ENCODE measurements around the gene BBS9.

BBS9 gene

GRCh38 chr7:33645104-33645503, 515.7 kb downstream of the BBS9 start:
- Histone ChIP-seq H3K27ac (no peak overlapping the region), H3K9me3 (ENCODE audit: low read depth, low read length) (no peaks in the 10 kb centered on the region), H3K4me3 (no peak overlapping the region), H3K36me3 (ENCODE audit: insufficient read depth, low read length) (no peaks in the 10 kb centered on the region), H3K9ac (ENCODE audit: insufficient read length) (no peak overlapping the region)
- DNase-seq (ENCODE audit: low read depth, low spot score) = no peak
- TF ChIP-seq FOXP2 (optimal IDR thresholded peaks at IDR 0.05; ENCODE audit: control extremely low read depth, extremely low read length, insufficient read depth) = no peak
- no peak for TF ChIP-seq EZH2 (IDR thresholded peaks at IDR 0.05)
- no peak for TF ChIP-seq POLR2AphosphoS5 (IDR thresholded peaks at IDR 0.05; ENCODE audit: borderline replicate concordance, low read depth, low read length)

GRCh38 chr7:33646166-33646565, 516.8 kb downstream of the BBS9 start:
- Histone ChIP-seq H3K9ac (ENCODE audit: insufficient read length) (no peak overlapping the region), H3K9me3 (ENCODE audit: low read depth, low read length) (no peaks in the 10 kb centered on the region), H3K4me3 (no peak overlapping the region), H3K36me3 (ENCODE audit: insufficient read depth, low read length) (no peaks in the 10 kb centered on the region), H3K27ac (no peak overlapping the region)
- no peak for DNase-seq (ENCODE audit: low read depth, low spot score)
- no peak for TF ChIP-seq POLR2AphosphoS5 (IDR thresholded peaks at IDR 0.05; ENCODE audit: borderline replicate concordance, low read depth, low read length)
- TF ChIP-seq FOXP2 (optimal IDR thresholded peaks at IDR 0.05; ENCODE audit: control extremely low read depth, extremely low read length, insufficient read depth) = no peak

- no peak overlapping the region for H3K9ac ChIP-seq (ENCODE audit: insufficient read length)
- no peak for DNase-seq (ENCODE audit: low read depth, low spot score)
- H3K9me3 ChIP-seq (ENCODE audit: low read depth, low read length) = no peaks in the 10 kb centered on the region
- H3K27ac ChIP-seq = no peak overlapping the region
- no peaks in the 10 kb centered on the region for H3K36me3 ChIP-seq (ENCODE audit: insufficient read depth, low read length)
- TF ChIP-seq FOXP2 (optimal IDR thresholded peaks at IDR 0.05; ENCODE audit: control extremely low read depth, extremely low read length, insufficient read depth) = no peak
- no peak for TF ChIP-seq EZH2 (IDR thresholded peaks at IDR 0.05)
- no peak overlapping the region for H3K4me3 ChIP-seq
Observed at GRCh38 chr7:33646891-33647391, 517.6 kb downstream of the BBS9 start.

GRCh38 chr7:33649476-33650441, 520.4 kb downstream of the BBS9 start:
- DNase-seq (ENCODE audit: low read depth, low spot score) = no peak
- TF ChIP-seq FOXP2 (optimal IDR thresholded peaks at IDR 0.05; ENCODE audit: control extremely low read depth, extremely low read length, insufficient read depth) (no peak), EZH2 (IDR thresholded peaks at IDR 0.05) (no peak), POLR2AphosphoS5 (IDR thresholded peaks at IDR 0.05; ENCODE audit: borderline replicate concordance, low read depth, low read length) (no peak)
- Histone ChIP-seq H3K9me3 (ENCODE audit: low read depth, low read length) (no peaks in the 10 kb centered on the region), H3K27ac (no peak overlapping the region), H3K9ac (ENCODE audit: insufficient read length) (no peak overlapping the region), H3K4me3 (no peak overlapping the region), H3K36me3 (ENCODE audit: insufficient read depth, low read length) (no peaks in the 10 kb centered on the region)

- no peak for DNase-seq (ENCODE audit: low read depth, low spot score)
- no peak overlapping the region for H3K4me3 ChIP-seq
- no peak overlapping the region for H3K27ac ChIP-seq
- TF ChIP-seq FOXP2 (optimal IDR thresholded peaks at IDR 0.05; ENCODE audit: control extremely low read depth, extremely low read length, insufficient read depth) (no peak), POLR2AphosphoS5 (IDR thresholded peaks at IDR 0.05; ENCODE audit: borderline replicate concordance, low read depth, low read length) (no peak), EZH2 (IDR thresholded peaks at IDR 0.05) (no peak)
- H3K9me3 ChIP-seq (ENCODE audit: low read depth, low read length) = no peaks in the 10 kb centered on the region
- no peak overlapping the region for H3K9ac ChIP-seq (ENCODE audit: insufficient read length)
- no peaks in the 10 kb centered on the region for H3K36me3 ChIP-seq (ENCODE audit: insufficient read depth, low read length)
Observed at GRCh38 chr7:33650828-33651227, 521.5 kb downstream of the BBS9 start.

GRCh38 chr7:33651998-33652515, 522.7 kb downstream of the BBS9 start:
- Histone ChIP-seq H3K27ac (no peak overlapping the region), H3K9ac (ENCODE audit: insufficient read length) (no peak overlapping the region), H3K4me3 (no peak overlapping the region), H3K36me3 (ENCODE audit: insufficient read depth, low read length) (no peaks in the 10 kb centered on the region), H3K9me3 (ENCODE audit: low read depth, low read length) (no peaks in the 10 kb centered on the region)
- TF ChIP-seq FOXP2 (optimal IDR thresholded peaks at IDR 0.05; ENCODE audit: control extremely low read depth, extremely low read length, insufficient read depth) = no peak
- TF ChIP-seq POLR2AphosphoS5 (IDR thresholded peaks at IDR 0.05; ENCODE audit: borderline replicate concordance, low read depth, low read length) = no peak
- TF ChIP-seq EZH2 (IDR thresholded peaks at IDR 0.05) = no peak
- DNase-seq (ENCODE audit: low read depth, low spot score) = no peak

GRCh38 chr7:33654676-33655075, 525.3 kb downstream of the BBS9 start:
- Histone ChIP-seq H3K36me3 (ENCODE audit: insufficient read depth, low read length) (no peaks in the 10 kb centered on the region), H3K9ac (ENCODE audit: insufficient read length) (no peak overlapping the region), H3K27ac (no peak overlapping the region), H3K4me3 (no peak overlapping the region), H3K9me3 (ENCODE audit: low read depth, low read length) (no peaks in the 10 kb centered on the region)
- TF ChIP-seq POLR2AphosphoS5 (IDR thresholded peaks at IDR 0.05; ENCODE audit: borderline replicate concordance, low read depth, low read length) (no peak), EZH2 (IDR thresholded peaks at IDR 0.05) (no peak), FOXP2 (optimal IDR thresholded peaks at IDR 0.05; ENCODE audit: control extremely low read depth, extremely low read length, insufficient read depth) (no peak)
- DNase-seq (ENCODE audit: low read depth, low spot score) = no peak

Measured in SK-N-MC (cell line).